Measurements from ENCODE around the gene DHRSX.
"Not testable (repeated sequence)": the region's sequence is repeated elsewhere in the genome, so short reads cannot be mapped to it uniquely, and the experiment has no call there.

The DHRSX gene

DNA sequence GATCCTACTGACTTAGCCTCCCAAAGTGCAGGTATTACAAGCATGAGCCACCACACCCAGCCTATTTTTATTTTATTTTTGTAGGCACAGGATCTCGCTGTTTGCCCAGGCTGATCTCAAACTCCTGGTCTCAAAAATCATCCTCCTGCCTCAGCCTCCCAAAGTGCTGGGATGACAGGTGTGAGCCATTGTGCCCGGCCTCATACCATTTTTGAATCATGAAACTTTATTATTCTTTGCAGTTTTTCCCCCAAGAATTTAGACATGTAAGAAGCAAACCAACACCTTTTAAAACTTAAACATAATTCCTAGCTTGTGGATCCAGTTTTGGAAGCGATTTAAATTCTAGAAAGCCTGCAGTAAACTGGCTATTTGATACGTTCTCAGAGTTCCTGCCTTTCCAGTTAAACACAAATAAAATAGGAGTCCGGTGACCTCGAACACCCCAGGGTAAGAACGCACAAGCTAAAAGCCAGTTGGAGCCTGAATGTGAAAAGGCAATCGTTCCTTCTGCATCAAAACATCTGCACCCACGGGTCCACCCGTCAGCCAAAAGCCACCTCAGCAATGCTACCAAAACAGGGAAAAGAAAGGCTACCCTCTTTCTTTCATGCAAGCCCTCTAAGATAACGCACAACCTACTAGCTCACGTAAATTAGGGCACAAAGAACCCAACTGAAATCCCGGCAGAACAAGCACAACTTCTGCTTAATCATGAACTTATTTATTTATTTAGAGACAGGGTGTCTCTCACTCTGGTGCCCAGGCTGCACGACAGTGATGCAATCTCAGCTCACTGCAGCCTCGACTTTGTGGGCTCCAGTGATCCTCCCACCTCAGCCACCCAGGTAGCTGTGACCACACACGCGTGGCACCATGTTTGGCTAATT is 39.7 kb downstream of the DHRSX start:
- in situ Hi-C loops (cut with MboI; ENCODE audit: low sequenced_read_pairs) = not testable (repeated sequence)

DNA sequence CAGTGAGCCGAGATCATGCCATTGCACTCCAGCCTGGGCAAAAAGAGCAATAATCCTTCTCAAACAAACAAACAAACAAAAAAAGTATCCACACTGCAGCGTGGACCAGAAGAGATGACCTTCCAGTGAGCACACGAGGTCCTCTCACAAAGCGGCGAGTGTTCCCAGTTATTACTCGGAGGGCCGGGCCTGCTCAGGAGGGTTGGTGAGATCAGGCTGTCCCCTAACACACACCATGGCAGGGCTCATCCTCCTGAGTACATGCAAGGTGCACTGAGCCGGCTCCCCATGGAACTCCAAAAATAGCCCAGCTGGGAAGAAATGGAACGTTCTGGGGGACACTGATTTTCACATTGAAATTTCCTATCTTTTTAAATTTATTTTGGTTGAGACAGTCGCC is 40.7 kb downstream of the DHRSX start:
- in situ Hi-C loops (cut with MboI; ENCODE audit: low sequenced_read_pairs) = not testable (repeated sequence)

DNA sequence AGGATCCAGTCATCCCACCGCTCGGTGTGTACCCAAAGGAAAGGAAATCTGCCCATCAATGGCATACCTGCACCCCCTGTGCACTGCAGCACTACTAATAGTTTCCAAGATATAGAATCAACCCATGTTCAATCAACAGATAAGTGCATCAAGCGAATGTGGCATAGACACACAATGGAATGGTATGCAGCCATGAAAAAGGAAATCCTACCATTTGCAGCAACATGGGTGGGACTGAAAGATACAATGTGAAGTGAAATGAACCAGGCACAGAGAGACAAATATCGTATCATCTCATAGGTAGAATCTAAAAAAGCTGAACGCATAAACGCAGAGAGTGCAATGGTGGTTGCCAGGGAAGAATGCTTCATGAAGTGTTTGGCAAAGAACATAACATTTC is 42.5 kb downstream of the DHRSX start:
- in situ Hi-C loops (cut with MboI; ENCODE audit: low sequenced_read_pairs) = no loop called here

DNA sequence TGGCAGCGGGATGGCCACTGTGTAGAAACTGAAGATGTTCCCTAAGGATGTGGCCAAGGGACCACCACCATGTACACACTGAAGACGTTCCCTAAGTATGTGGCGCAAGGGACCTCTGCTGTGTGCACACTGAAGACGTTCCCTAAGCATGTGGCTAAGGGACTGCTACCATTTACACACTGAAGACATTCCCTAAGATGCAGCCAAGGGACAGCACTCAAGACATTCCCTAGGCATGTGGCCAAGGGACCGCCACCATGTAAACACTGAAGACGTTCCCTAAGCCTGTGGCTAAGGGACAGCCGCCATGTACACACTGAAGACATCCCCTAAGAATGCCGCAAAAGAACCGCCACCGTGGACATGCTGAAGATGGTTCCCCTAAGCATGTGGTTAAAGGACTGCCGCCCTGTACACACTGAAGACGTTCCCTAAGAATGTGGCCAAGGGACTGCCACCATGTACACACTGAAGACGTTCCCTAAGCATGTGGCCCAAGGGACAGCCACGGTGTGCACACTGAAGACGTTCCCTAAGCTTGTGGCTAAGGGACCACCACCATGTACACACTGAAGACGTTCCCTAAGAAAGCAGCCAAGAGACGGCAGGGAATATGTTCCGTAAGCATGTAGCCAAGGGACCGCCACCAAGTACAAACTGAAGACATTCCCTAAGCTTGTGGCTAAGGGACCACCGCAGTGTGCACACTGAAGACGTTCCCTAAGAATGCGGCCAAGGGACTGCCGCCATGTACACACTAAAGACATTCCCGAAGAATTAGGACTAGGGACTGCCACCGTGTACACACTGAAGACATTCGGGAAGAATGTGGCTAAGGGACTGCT is 43.3 kb downstream of the DHRSX start:
- in situ Hi-C loops (cut with MboI; ENCODE audit: low sequenced_read_pairs) = no loop called here

DNA sequence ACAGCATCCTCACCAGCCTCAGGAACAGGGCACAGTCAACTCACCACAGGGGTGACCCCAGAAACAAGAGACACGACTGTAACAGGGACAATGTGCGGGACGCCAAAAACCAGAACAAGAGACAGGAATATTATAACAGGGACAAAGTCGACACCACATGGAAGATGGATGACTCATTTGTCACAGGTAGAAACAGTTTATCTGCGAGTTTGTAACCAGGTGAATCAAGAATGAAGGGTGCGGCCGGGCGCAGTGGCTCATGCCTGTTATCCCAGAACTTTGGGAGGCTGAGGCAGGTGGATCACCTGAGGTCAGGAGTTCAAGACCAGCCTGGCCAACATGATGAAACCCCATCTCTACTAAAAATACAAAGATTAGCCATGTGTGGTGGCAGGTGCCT is 44.7 kb downstream of the DHRSX start:
- in situ Hi-C loops (cut with MboI; ENCODE audit: low sequenced_read_pairs) = not testable (repeated sequence)

DNA sequence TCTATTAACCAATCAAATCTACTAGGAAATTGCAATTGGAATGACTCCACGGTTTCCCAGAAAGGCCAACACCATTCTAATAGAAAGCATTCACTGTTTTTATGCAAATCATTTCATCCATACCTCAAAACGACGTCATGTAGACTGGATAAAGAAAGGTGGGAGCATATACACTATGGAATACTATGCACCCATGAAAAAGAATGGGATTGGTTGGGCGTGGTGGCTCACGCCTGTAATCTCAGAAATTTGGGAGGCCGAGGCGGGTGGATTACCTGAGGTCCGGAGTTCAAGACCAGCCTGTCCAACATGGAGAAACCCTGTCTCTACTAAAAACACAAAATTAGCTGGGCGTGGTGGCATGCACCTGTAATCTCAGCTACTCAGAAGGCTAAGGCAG is 46.2 kb downstream of the DHRSX start:
- in situ Hi-C loops (cut with MboI; ENCODE audit: low sequenced_read_pairs) = not testable (repeated sequence)

DNA sequence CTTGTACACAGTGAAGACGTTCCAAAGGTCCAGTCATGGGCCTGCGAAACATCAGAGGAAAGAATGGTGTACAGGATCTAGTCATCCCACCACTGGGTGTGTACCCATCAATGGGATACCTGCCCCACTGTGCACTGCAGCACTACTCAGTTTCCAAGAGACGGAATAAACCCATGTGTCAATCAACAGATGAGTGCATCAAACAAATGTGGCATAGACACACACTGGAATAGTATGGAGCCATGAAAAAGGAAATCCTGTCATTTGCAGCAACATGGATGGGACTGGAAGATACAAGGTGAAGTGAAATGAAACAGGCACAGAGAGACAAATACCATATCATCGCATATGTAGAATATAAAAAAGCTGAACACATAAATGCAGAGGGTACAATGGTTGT is 48.0 kb downstream of the DHRSX start:
- in situ Hi-C loops (cut with MboI; ENCODE audit: low sequenced_read_pairs) = no loop called here

DNA sequence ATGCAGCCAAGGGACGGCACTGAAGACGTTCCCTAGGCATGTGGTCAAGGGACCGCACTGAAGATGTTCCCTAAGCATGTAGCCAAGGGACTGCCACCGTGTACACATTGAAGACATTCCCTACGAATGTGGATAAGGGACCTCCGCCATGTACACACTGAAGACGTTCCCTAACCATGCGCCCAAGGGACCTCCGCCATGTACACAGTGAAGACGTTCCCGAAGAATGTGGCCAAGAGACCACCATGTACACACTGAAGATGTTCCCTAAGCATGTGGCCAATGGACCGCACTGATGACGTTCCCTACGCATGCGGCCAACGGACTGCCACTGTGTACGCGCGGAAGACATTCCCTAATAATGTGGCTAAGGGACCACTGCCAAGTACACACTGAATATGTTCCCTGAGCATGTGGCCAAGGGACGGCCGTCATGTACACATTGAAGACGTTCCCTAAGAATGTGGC is 48.4 kb downstream of the DHRSX start:
- in situ Hi-C loops (cut with MboI; ENCODE audit: low sequenced_read_pairs) = no loop called here

DNA sequence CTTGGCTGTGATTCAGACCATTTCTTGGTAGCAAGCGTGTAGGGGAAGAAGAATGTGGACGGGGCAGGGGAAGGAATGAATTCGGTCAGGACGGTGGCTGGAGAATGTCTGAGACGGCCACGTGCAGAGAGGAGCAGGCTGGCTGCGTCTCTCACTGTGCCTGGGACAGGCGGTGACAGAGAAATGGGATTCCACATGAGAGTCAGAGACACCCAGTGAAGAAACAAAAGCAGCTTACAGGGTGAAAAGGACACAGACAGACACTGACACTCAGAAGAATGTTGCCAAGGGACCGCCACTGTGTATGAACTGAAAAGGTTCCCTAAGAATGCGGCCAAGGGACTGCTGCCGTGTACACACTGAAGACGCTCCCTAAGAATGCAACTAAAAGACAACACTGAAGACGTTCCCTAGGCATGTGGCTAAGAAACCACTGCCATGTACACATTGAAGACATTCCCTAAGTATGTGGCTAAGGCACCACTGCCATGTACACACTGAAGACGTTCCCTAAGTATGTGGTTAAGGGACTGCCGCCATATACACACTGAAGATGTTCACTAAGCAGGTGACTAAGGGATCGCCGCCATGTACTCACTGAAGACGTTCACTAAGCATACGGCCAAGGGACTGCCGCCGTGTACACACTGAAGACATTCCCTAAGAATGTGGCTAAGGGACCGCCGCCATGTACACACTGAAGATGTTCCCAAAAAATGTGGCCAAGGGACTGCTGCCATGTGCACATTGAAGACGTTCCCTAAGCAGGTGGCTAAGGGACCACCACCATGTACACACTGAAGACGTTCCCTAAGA is 49.1 kb downstream of the DHRSX start:
- in situ Hi-C loops (cut with MboI; ENCODE audit: low sequenced_read_pairs) = no loop called here

DNA sequence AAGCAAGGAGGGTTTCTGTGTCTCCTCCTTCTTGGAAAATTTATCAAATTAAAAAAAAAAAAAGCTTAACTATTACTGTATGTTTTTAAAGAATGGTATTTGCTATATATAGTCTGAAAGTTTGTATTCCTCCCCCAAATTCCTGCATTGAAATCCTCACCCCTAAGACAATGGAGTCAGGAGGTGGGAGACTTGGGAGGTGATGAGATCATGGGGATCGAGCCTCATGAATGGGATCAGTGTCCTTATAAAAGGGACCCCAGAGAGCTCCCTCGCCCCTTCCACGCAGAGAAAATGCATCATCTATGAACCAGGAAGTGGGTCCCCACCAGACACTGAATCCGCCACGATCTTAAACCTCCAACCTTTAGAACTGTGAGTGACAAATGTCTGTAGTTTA is 50.1 kb downstream of the DHRSX start:
- in situ Hi-C loops (cut with MboI; ENCODE audit: low sequenced_read_pairs) = no loop called here

DNA sequence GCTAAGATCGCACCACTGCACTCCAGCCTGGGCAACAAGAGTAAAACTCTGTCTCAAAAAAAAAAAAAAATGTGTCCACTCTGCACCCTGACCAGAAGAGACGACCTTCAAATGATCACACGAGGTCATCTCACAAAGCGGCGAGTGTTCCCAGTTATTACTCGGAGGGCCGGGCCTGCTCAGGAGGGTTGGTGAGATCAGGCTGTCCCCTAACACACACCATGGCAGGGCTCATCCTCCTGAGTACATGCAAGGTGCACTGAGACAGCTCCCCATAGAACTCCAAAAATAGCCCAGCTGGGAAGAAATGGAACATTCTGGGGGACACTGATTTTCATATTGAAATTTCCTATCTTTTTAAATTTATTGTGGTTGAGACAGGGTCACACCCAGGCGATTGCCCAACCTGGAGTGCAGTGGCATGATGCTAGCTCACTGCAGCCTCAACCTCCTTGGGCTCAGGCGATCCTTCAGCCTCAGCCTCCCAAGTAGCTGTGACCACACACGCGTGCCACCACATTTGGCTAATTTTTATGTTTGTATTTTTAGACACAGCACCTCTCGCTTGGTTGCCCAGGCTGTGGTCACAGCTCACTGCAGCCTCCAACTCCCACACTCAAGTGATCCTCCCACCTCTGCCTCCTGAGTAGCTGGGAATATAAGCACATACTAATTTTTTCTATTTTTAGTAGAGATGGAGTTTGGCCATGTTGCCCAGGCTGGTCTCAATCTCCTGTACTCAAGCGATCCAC is 51.5 kb downstream of the DHRSX start:
- in situ Hi-C loops (cut with MboI; ENCODE audit: low sequenced_read_pairs) = no loop called here

DNA sequence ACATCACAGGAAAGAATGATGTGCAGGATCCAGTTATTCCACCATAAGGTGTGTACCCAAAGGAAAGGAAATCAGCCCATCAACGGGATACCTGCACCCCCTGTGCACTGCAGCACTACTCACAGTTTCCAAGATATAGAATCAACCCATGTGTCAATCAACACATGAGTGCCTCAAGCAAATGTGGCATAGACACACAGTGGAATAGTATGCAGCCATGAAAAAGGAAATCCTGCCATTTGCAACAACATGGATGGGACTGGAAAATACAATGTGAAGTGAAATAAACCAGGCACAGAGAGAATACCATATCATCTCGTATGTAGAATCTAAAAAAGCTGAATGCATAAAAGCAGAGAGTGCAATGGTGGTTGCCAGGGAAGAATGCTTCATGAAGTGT is 53.3 kb downstream of the DHRSX start:
- in situ Hi-C loops (cut with MboI; ENCODE audit: low sequenced_read_pairs) = no loop called here

DNA sequence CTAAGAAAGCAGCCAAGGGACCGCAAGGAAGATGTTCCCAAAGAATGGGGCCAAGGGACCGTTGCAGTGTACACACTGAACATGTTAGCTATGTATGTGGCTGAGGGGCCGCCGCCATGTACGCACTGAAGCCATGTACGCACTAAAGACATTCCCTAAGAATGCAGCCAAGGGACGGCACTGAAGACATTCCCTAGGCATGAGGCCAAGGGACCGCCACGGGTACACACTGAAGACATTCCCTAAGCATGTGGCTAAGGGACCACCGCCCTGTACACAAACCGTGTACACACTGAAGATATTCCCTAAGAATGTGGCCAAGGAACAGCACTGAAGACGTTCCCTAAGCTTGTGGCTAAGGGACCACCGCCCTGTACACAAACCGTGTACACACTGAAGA is 54.0 kb downstream of the DHRSX start:
- in situ Hi-C loops (cut with MboI; ENCODE audit: low sequenced_read_pairs) = no loop called here

DNA sequence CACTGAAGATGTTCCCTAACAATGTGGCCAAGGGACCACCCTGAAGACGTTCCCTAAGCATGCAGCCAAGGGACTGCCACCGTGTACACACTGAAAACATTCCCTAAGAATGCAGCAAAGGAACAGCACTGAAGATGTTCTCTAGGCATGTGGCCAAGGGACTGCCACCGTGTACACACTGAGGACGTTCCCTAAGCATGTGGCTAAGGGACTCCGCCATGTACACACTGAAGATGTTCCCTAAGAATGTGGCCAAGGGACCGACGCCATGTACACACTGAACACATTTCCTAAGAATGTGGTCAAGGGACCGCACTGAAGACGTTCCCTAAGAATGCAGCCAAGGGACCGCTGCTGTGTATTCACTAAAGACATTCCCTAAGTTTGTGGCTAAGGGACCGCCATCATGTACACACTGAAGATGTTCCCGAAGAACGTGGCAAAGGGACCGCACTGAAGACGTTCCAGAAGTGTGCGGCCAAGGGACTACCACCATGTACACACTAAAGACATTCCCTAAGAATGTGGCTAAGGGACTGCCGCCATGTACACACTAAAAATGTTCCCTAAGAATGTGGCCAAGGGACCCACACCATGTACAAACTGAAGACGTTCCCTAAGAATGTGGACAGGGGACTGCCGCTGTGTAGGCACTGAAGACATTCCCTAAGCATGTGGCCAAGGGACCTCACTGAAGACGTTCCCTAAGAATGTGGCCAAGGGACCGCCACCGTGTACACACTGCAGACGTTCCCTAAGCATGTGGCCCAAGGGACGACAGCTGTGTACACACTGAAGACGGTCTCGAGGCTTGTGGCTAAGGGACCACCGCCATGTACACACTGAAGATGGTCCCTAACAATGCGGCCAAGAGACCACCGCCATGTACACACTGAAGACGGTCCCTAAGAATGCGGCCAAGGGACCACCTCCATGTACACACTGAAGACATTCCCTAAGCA is 54.8 kb downstream of the DHRSX start:
- in situ Hi-C loops (cut with MboI; ENCODE audit: low sequenced_read_pairs) = no loop called here

DNA sequence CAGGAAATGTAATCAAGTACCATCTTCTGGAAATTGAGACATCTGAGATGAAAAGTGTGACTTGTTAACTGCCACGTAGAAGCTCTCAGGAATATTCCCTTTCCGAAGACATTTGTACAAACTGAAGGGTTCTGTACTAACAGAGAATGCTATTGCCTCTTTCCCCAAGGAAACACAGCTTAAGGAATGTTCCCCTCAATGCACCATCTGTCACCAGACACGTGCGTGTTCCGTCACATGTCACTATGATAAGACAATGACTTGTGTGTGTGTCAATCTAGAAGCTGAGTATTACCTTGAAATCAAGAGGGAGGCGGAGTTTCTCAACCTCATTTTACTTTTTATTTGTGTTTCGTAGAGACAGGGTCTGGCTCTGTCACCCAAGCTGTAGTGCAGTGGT is 58.1 kb downstream of the DHRSX start:
- in situ Hi-C loops (cut with MboI; ENCODE audit: low sequenced_read_pairs) = no loop called here

DNA sequence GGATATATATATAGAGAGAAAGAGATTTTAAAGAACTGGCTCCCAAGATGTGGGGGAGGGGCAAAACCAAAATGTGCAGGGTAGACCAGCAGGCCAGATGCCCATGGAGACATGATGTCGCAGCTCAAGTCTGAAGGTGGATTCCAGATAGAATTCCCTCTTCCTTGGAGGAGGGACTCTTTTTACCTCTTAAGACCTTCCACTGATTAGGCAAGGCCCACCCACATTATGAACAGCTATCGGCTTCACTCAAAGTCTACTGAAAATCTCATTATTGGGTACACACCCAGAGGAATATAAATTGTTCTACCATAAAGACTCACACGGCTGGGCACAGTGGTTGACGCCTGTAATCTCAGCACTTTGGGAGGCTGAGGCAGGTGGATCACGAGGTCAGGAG is 59.3 kb downstream of the DHRSX start:
- in situ Hi-C loops (cut with MboI; ENCODE audit: low sequenced_read_pairs) = no loop called here

DNA sequence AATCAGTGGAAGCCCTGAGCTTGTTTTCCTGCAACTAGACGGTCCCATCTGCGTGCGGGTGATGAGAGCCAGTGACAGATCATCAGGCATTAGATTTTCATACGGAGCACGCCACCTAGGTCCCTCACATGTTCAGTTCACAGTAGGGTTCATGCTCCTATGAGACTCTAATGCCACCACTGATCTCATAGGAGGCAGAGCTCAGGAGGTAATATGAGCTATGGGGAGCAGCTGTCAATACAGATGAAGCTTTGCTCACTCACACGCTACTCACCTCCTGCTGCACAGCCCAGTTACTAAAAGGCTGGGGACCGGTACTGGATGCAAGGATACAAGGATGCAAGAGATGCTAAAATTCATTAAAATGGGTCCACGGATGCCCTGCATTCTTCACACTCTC is 61.2 kb downstream of the DHRSX start:
- in situ Hi-C loops (cut with MboI; ENCODE audit: low sequenced_read_pairs) = no loop called here

DNA sequence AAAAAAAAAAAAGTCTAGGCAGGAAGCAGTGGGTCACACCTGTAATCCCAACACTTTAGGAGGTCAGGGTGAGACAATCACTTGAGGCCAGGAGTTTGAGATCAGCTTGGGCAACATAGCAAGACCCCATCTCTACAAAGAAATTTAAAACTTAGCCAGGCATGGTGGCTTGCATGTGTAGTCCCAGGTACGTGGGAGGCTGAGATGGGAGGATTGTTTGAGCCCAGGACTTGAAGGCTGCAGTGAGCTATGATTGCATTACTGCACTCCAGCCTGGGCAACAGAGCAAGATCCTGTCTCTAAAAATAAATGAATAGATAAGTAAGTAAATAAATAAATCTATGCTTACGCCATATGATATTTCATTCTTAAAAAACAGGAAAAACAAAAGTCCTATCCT is 65.3 kb downstream of the DHRSX start:
- in situ Hi-C loops (cut with MboI; ENCODE audit: low sequenced_read_pairs) = no loop called here
